Neural progenitor cell (in vitro differentiated cells): ENCODE data around the gene SPTSSA.

Experiments
- EZH2 ChIP-seq: fragments of 200-600 bp; sonication (generic); IDR thresholded peaks from 2 replicates; pipeline ENCODE4 v1.6.1; 2017; ENCODE audit warnings: antibody characterized with exemption, mild to moderate bottlenecking, moderate library complexity
- EZH2phosphoT487 ChIP-seq: fragments of 200-600 bp; sonication (generic); IDR thresholded peaks from 2 replicates; pipeline ENCODE4 v1.6.1; 2017; ENCODE audit warnings: antibody characterized with exemption
- TF ChIP-seq, protein P1 (sequence below): fragments of 200-600 bp; sonication (generic); IDR thresholded peaks from 2 replicates; pipeline ENCODE4 v1.5.1; 2017; ENCODE audit warnings: antibody characterized with exemption, mild to moderate bottlenecking

DNA sequence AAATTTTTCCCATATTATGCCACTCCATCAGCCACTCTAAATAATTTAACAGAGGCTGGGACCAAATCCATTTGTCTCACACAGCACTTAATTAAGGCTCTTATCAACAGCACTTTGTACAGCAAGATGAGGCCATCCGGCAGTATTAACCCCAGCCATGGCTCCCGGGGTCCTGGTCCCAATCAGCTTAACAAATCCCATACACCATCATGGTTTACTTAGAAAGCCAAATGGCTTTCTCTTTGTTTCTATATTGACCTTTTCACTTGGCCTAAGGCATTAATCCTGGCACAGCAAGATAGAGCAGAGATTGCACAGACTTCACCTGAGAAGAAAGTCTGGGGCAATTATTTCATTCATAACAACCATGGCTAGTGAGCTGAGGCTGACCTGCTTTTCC, 38.6 kb downstream of the SPTSSA start:
- TF ChIP-seq EZH2phosphoT487 (no peak), EZH2 (no peak)
- TF ChIP-seq, protein P1, sequence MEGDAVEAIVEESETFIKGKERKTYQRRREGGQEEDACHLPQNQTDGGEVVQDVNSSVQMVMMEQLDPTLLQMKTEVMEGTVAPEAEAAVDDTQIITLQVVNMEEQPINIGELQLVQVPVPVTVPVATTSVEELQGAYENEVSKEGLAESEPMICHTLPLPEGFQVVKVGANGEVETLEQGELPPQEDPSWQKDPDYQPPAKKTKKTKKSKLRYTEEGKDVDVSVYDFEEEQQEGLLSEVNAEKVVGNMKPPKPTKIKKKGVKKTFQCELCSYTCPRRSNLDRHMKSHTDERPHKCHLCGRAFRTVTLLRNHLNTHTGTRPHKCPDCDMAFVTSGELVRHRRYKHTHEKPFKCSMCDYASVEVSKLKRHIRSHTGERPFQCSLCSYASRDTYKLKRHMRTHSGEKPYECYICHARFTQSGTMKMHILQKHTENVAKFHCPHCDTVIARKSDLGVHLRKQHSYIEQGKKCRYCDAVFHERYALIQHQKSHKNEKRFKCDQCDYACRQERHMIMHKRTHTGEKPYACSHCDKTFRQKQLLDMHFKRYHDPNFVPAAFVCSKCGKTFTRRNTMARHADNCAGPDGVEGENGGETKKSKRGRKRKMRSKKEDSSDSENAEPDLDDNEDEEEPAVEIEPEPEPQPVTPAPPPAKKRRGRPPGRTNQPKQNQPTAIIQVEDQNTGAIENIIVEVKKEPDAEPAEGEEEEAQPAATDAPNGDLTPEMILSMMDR, result no peak
